IMR-90 (cell line): Measurements from ENCODE around the gene HDDC3.

Source experiments
- POLR2A ChIP-seq: IDR thresholded peaks from 2 replicates; pipeline ENCODE4 v1.6.1; 2012; ENCODE audit warnings: mild to moderate bottlenecking, low read depth, low read length
- RFX5 ChIP-seq: IDR thresholded peaks from 2 replicates; pipeline ENCODE4 v1.8.0; 2012; ENCODE audit warnings: low read depth, mild to moderate bottlenecking, low read length, moderate library complexity
- TF ChIP-seq, protein P1 (sequence below): conservative IDR thresholded peaks from 2 replicates; pipeline ENCODE4 v1.5.1; 2012; ENCODE audit warnings: mild to moderate bottlenecking, low read depth, low read length, improper control_type of control experiment

DNA sequence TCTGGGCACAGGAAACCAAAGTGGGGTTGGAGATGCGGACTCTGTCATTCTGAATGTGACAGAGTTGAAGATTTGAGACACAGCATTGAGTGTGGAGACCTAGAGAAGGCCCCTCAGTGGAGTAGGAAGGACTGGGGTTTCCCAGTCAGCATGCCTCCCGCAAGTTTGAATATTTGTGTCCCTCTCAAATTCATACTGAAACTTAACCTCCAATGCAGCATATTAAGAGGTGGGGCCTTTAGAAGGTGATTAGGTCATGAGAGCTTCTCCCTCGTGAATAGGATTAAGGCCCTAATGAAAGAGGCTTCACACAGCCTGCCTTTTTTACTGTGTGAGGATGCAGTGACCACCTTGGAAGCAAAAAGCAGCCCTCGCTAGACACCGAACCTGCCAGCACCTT, 8.0 kb downstream of the HDDC3 start:
- TF ChIP-seq, protein P1, sequence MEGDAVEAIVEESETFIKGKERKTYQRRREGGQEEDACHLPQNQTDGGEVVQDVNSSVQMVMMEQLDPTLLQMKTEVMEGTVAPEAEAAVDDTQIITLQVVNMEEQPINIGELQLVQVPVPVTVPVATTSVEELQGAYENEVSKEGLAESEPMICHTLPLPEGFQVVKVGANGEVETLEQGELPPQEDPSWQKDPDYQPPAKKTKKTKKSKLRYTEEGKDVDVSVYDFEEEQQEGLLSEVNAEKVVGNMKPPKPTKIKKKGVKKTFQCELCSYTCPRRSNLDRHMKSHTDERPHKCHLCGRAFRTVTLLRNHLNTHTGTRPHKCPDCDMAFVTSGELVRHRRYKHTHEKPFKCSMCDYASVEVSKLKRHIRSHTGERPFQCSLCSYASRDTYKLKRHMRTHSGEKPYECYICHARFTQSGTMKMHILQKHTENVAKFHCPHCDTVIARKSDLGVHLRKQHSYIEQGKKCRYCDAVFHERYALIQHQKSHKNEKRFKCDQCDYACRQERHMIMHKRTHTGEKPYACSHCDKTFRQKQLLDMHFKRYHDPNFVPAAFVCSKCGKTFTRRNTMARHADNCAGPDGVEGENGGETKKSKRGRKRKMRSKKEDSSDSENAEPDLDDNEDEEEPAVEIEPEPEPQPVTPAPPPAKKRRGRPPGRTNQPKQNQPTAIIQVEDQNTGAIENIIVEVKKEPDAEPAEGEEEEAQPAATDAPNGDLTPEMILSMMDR: no peak
- no peak for TF ChIP-seq POLR2A
- no peak for TF ChIP-seq RFX5
